Measurements from ENCODE around the gene CECR2. TPM values are rescaled to one million over a fixed set of nuclear protein-coding genes. Genes with fewer than 3 reads are reported as not detected.

The CECR2 gene
- total RNA-seq, 1 donor from 2014 or later = 2.8 TPM

DNA sequence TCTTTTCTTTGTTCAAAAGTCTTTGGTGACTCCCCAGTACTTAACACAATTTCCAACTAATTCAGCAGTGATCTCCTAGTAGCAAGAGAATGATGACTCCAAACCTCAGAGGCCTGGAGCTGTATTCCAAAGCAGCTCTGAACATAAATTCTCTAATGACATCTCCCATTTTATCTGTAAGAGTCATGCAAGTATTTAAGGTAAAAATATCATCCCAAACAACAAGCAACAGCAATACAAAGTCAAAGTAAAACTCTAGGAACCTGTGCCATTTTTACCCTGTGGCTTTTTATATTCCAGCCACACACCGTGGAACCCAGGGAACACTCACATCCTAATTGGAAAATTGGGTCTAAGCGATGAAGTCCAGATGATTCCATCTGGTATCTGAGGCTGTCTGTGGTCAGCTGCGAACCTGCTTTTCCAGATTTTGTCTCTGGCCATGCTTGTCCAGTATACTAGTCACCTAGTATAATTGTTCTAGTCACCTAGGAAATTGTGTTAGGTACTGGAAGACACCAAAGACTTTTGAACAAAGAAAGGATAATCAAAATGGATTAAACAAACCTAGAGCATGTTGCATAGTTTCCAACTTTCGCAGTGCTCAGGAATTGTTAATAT is 101.7 kb downstream of the CECR2 start:
- no peak for DNase-seq

DNA sequence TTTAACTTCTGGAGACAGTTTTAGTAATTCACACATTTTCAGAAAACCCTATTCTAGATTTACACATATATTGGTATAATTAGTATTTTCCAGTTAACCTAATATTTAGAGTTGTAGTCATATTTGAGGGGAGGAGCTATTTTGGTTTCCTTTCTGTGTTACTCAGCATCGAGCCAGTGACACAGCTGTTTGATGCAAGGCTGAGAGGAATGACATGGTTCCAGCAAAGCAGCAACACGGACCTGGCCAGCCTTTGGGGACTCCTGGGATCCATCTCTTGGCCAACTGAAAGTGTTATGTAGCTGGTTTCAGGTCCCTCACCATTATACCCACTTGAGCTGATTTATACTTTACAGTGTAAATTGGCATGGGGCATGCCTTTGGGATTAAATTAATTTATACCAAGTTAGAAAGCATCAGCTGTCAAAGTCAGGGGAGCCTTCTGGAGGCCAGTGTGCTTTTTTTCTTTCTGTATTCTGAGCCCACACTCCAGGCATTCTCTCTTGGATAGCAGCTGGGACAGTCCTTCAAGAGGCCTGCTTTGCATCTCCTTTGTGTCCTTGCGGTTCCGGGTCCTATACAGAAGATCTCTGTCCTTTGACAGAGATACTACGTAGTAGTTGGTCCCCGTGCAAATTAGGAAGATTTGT is 102.8 kb downstream of the CECR2 start:
- DNase-seq = peak; percentile 2

DNA sequence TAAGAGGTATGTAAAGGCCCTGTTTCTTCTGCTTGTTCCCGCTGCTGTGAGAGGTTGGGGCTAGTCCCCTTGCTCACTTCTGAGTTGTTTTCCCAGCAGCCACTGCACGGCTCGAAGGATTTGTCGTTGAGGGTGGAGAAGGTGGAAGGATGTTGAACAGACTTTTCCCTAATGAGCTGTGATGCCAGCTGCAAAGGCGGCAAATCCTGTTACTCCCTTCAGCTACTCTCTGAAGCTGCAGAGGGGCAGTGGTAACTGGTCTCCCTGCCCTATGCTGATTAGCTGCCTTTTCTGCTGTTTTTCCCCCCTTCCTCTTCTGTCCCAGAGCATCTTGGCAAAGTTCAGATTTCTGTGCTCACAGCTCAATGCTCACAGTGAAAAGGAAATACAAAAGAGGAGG is 103.7 kb downstream of the CECR2 start:
- no peak for DNase-seq

DNA sequence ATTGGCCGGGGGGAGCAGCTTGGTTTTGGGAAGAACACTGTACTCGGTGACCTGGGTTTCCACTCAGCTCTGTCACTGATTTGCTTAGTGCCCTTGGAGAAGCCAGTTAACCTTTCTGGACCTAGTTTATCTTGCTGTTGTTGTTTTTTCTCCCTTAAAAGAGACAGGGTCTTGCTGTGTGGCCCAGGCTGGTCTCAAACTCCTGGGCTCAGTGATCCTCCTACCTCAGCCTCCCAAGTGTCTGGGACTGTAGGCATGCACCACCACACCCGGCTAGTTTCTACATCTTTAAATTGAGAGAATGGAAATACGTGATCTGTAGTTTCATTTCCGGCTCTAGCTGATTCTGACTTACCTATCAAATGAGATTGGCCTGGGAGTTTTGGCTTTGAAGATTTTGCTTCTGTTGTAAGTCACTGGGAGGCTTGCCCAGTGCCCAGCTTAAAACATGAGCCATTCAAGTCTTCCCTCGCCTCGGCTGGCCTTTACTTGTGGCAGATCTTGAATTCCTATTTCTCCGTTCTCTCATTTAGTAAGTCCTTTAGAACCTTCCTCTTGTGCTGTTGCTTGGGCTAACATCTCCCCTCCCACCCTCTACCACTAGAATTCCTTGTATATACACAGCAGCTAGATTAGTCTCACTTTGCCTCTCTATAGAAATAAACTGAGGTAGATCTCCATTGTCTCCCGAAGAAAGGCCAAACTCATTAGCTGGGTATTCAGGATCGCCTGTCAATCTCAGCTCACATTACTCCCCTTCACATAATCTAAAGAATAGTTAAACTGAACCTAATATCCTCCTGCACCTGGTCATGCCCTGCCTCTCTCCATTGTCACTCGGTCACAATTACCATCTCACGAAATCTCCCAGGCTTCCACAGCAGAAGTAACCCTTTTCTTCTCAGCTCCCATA is 106.3 kb downstream of the CECR2 start:
- no peak for DNase-seq

DNA sequence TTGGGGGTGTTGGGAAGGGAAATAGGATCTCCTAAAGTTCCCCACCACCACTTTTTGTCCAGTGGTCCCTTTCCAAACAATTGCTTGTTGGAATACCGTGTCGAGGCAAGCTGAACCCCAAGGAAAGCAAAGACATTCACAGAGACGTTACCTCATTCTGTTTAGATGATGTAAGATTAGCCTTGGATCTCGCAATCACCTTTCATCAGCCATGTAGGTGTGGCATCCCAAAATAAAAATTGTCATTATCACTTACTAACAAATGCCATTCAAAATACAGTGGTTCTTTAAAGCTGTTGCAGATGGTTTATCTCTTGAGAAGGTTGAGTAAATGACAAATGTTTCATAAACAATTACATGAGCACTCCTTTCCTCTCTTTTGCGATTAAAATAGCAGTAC is 107.6 kb downstream of the CECR2 start:
- DNase-seq = no peak

DNA sequence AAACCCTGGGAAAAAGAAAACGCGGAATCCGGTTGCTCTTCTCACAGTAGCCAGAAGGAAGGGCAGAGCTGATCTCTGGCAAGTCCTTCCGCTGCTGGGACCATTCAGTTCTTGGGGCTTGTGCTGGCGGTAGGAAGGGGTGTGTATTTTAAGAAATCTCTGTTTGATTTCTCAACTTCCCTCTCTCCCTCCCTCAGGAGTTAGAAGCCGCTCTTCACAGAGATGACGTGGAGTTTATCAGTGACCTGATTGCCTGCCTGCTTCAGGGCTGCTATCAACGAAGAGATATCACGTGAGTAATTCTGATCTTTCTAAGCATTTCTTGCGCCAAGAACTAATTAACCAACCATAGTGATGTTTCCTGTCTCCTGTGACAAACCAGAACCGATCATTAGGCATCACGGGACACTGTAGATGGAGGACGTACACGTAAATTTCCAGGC is 108.2 kb downstream of the CECR2 start:
- DNase-seq = no peak

DNA sequence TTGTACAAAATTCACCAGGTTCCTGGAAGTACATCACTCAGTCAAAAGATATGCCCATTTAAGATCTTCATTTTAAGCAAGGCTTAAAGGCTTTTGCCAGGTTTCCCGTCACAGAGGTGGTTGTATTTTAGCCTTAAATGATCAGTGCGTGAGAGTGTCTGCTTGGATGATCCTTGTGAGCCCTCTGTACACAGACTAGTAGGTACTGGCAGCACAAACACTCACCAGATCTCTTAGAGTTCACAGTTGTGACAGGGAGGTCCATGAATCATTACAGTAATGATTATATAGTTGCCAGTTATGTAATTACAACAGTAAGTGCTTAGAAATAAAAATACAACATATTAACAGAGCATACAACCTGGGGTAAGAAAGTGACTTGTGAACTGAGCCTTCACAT is 109.9 kb downstream of the CECR2 start:
- DNase-seq = no peak

DNA sequence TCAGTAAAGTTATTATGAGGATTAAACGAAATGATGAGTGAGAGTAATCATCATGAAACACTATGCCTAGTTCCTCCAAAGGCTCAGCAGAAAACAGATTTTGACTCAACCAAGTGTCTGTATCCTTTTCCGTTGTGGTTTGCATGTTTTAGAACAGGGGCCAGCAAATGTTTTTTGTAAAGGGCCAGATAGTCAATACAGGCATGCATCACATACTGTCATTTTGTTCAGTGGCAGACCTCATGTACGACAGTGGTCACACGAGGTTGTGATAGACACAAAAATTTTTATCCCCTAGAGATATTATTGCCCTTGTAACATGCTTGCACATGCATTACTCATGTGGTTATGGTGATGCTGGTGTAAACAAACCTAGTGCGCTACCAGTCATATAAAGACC is 112.2 kb downstream of the CECR2 start:
- DNase-seq = no peak

DNA sequence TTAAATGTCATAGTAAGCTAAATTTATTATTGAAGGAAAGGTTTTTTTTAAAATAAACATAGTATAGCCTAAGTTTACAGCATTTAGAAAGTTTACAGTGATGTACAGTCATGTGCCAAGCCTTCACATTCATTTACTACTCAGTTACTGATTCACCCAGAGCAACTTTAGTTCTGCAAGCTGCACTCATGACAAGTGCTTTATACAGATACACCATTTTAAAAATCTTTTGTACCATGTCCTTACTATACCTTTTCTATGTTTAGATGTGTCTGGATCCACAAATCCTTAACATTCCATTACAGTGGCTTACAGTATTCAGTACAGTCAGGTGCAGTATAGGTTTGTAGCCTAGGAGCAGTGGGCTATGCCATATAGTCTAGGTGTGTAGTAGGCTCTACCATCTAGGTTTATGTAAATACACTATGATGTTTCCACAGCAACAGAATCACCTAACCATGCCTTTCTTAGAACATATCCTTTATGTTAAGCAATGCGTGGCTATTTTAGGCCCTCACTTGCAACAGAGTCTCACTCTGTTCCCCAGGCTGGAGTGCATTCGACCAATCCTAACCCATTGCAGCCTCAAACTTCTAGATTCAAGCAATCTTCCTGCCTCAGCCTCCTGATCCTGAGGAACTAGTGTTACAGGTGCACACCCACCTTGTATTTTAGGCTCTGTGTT is 114.6 kb downstream of the CECR2 start:
- DNase-seq = no peak

DNA sequence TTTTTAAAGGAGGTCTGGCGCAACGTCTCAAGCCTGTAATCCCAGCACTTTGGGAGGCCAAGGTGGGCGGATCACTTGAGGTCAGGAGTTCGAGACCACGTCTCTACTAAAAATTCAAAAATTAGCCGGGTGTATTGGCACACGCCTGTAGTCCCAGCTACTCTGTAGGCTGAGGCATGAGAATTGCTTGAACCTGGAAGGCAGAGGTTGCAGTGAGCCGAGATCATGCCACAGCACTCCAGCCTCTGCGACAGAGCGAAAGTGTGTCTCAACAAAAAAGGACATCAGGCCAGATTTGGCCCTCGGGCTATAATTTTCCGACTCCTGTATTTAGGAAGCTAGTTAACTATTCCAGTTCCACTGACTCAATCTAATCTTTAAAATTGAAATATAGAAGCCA is 115.3 kb downstream of the CECR2 start:
- no peak for DNase-seq

DNA sequence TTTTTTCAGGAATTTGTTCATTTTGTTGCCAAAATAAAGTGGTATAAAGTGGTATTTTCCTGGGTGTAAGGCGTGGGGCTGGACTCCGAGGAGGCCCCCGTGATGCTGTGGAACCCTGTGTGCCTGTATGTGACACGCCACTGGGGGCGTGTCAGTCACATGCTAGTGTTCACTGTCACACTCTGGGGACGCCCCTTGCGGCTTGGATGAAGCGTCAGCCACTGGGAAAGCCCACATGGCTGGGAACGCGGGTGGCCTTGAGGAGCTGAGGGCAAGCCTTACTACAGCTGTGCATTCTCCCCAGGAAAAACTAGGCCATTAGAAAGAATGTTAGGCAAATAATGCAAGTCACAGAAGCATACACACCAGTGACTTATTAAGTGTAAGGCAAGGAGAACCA is 117.1 kb downstream of the CECR2 start:
- DNase-seq = no peak

DNA sequence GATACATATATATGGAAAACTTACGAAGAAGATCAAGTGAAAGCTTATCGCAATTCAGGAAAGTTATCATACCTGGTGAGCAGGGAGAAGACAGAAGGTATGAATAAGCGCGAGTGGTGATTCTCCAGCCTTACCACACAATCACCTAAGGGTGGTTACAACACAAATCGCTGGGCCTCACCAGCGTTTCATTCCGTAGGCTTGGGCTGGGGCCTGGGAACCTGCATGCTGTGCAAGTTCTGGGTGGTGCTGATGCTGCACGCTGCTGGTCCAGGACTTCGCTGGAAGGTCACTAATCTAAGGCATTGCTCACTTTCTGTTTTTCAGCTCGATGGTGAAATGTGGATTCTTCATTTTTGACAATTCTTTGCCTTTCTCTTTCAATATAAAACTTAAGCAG is 117.5 kb downstream of the CECR2 start:
- no peak for DNase-seq

DNA sequence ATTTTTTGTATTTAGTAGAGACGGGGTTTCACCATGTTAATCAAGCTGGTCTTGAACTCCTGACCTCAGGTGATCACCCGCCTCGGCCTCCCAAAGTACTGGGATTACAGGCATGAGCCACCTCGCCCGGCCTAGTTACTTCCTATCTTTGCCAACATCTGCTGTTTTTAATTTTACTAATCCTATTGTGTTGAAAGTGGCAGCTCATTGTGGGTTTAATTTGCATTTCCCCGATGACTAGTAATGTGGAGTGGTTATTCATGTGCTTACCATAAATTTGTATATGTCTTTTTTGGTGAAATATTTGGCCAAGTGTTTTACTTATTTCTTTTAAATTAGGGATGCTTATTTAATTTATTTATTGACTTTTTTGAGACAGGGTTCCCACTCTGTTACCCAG is 119.8 kb downstream of the CECR2 start:
- no peak for DNase-seq

DNA sequence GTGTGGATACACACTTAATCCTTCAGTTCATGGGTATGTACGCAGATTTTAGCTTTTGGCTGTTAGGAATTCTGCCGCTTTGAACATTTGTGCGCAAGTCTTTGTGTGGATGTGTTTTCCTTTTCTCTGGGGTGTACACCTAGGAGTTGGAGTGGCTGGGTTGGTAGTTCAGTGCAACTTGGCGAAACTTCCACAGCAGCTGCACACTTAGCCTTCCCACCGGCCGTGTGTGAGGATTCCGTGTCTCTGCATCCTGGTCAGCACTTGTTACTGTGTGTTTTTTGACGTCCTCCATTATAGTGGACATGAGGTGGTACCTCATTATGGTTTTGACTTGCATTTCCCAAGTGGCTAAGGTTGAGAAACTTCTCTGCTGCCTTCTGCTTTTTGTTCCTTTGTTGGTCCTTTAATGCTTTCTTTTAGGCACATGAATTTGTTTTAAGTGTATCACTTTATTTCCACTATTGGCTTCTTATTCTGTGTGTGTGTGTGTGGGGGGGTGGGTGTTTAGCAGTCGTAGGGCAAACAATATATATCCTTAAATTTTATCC is 121.9 kb downstream of the CECR2 start:
- DNase-seq = no peak

DNA sequence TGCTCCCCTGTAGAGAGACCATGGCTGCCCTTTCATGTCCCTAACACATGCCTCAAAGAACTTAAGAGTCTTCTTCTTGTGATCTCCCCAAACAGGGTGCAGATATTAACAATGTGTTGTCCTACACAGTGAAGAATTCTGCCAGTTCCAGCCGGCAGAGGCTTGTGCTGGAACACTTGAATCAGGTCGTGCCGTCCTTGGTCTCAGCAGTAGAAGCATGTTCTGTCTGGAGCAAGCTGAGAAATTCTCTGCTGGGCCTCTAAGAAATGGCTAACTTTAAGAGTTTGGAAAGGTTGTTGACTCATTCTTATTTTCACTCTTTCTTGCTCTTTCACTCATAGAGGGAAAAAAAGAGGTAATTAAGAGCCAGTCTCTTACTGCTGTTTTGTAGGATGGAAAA is 123.0 kb downstream of the CECR2 start:
- no peak for DNase-seq

DNA sequence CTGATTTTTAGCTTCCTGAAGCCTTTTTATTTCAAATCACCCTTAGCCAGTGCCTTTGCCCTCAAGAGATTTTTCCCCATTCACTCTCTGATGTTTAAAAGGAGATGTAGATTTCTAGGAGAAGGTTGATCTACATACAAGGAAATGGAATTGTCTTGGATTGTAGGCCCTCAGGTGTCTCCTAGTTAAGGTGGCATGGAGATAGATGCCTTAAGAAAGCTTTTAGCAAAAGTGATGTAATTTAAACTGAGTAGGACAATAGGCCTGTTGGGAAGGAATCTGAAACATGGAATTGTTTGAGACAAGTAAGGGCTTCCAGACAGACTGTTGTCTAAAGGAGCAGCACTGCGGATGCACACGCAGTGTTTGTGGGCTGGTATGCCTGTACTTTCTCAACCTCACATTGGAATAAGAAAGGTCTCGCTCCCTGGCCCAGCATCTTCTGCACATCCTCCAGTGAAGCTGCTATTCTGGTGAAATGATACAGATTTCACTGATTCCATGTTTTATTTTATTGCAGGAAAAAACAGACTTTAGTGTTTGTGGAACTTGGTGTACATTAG is 124.2 kb downstream of the CECR2 start:
- DNase-seq = no peak

DNA sequence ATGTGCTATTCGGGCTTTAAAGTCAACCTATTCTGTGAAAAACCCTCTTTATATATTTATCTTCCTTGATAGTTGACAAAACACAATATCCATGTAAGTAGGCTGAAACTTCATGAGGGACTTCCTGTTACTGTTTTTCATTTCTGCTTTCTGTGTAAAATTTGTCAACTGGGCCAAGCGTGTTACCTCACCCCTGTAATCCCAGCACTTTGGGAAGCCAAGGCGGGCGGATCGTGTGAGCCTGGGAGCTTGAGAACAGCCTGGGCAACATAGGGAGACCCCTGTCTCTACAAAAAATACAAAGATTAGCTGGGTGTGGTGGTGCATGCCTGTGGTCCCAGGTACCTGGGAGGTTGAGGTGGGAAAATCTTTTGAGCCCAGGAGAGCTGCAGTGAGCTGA is 127.6 kb downstream of the CECR2 start:
- DNase-seq = no peak

DNA sequence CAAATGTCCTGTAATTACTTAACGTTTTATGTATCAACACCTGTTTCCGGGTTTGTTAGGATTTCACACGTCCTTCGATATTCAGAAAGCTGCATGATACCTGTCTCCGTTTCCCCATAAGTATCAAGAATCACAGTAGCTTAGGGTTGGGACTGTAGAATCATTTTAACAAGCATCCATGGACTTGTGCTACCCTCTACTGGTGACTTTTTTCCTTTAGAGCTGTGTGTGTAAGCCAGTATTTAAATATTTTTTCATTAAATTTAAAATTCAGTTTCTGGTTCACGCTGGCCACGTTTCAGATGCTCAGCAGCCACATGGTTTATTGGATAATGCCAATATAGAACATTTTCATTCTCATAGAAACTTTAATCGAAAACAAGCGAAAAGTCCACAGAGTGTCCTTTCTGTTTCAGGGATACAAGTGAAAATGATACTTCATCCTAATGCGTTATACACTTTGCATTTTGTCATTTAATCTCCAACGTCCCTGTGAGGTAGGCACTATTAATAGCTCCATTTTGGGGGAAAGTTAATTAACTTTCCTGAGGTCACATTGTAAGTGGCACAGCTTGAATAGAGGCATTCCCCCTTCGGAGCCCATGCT is 132.5 kb downstream of the CECR2 start:
- peak; percentile 59 for DNase-seq

DNA sequence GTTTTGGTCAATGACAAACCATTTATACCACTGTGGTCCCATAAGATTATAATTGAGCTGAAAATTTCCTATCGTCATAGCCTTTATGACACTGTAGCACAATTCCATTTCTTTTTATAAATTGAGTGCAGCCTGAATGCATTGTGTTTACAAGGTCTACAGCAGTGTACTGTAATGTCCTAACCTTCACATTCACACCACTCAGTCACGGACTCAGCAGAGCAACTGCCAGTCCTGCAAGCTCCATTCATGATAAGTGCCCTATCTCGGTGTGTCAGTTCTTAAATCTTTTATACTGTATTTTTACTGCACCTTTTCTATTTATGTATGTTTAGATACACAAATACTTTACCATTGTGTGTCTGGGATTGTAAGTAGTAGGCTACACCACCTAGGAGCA is 138.8 kb downstream of the CECR2 start:
- DNase-seq = no peak

DNA sequence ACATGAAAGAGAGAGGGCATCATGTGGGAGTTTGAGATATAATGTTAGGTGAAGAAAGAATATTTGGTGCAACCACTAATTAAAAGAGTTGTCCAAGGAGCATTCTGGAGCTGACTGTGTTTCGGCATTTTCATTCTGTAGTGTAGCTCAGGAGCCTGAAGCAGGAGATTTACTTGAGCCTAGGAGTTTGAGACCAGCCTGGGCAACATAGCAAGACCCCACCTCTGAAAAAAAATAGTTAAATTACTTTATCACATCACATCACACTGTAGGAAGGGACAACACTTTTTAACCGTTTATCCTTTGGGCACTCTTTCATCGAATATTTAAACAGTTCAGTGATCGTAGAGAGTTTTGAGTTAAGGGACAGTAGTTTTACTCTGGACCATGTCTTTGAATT is 143.7 kb downstream of the CECR2 start:
- DNase-seq = no peak

DNA sequence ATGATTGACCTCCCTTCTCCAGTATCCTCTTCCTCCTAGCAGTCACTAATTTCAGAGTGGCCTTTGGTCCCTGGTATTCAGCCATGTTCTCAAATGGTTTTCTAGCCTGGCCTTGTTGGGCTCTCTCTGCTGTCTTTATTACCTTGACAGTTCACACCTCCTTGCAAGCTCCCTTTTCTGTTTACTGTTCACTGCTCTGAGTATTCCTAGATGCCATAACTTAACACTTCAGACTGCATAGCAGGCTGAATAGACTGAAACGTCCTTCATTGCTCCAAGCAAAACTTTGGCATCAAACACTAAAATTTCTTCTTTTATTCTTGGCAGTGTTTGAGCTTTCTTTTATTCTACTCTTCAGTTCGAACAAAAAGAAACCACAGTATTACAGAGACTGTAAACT is 144.4 kb downstream of the CECR2 start:
- no peak for DNase-seq

DNA sequence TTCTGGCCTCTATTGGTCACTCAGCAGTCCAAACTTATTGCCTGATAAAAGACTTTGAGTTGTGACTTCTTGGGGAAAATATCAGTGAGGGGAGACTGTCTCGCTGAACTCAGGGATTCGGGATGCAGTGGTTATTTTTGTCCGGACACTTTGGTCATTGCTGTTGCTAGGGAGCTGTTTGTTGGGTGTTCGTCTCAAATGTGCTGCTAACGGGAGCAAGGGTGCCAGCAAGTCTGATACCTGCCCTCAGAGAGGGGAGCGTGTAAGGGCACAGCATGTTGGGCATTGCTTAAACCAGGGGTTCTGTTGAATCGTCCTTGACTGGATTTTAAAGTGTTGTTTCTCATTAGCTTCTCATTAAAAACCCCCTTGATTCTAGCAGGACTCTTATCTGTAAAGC is 144.8 kb downstream of the CECR2 start:
- no peak for DNase-seq
